22Rv1 (cell line): ENCODE results near the gene DPYSL4.

Experiments
- H3K27ac ChIP-seq: fragments of 450-650 bp; 2 replicates; pipeline ENCODE4 v1.5.1; 2017
- CTCF ChIP-seq: fragments of 450-650 bp; IDR thresholded peaks from 2 replicates; pipeline ENCODE4 v1.5.1; 2017; ENCODE audit warnings: mild to moderate bottlenecking
- ZFX ChIP-seq: fragments of 450-650 bp; IDR thresholded peaks from 2 replicates; pipeline ENCODE4 v1.6.1; 2017; ENCODE audit warnings: antibody characterized with exemption, borderline replicate concordance

The DPYSL4 gene

GRCh38 chr10:132237396-132237795 lies 50.6 kb downstream of the DPYSL4 start:
- no peak overlapping the region for H3K27ac ChIP-seq
- no peak for TF ChIP-seq ZFX
- TF ChIP-seq CTCF, result no peak

- TF ChIP-seq CTCF (no peak), ZFX (no peak)
- H3K27ac ChIP-seq, result no peak overlapping the region
Observed at GRCh38 chr10:132237871-132238270, 51.1 kb downstream of the DPYSL4 start.

GRCh38 chr10:132238371-132239125 lies 51.8 kb downstream of the DPYSL4 start:
- TF ChIP-seq CTCF (no peak), ZFX (no peak)
- H3K27ac ChIP-seq, result no peak overlapping the region

DNA sequence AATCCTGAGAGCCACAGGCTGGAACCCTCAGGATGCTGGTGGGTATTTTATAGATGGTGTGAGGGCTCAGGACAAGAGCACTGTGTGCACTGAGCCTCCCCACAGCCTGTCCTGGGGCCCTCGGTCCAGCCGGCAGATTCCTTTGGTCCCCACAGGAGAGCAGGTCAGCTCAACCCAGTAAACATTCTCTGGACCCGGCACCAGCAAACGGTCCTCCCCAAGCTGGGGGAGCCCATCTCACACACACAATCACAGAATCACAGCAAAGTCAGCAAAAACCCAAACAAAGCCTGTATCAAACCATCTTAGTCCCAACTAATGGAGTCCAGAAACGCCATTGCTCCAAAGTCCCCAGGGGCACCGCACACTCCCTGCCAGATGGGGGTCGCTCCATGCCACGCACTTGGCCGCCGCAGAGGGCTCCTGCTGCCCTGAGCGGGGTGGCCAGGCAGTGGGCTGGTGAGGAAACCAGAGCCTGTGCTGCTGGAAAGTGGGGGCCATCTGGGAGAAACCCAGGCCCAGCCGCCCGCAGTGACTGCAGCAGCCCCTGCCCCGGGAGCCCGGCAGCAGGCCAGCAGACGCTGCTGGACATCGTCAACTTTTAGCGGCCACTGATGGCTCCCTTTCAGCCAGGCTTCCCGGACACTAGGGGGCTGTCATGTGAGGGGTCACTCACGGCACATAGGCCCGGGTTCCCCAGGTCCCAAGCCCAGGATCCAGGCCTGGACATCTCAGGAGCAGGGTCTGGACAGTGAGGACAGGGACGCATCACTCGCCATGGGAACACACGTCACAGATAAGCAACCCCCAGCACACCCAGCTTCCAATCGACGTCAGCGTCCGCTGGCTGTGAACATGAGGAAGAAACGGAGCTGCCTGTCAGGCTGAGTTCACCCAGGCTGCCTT lies 52.6 kb downstream of the DPYSL4 start:
- TF ChIP-seq ZFX (no peak), CTCF (no peak)
- no peak overlapping the region for H3K27ac ChIP-seq

DNA sequence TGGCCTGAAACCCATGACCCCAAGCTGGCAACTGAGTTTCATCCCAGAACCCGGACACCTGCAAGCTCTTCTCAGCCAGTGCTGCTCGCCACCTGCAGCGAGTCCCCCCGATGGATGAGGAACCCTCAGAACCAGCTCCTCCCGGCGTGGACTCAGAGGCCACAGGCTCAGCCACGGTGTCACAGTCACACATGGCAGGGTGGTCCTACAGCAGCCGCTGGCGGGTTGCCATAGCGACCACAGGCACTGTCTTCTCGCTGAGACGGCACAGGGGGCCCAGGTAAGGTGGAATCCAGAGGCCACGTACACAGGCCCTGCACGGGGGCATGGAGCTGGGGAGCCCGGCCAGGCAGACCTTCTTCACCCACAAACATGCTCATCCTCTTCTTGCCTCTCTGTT lies 53.4 kb downstream of the DPYSL4 start:
- TF ChIP-seq CTCF, result no peak
- no peak for TF ChIP-seq ZFX

GRCh38 chr10:132240581-132240980 lies 53.8 kb downstream of the DPYSL4 start:
- TF ChIP-seq CTCF, result no peak
- TF ChIP-seq ZFX, result no peak
- no peak overlapping the region for H3K27ac ChIP-seq

More for the DNA sequence above, 53.4 kb downstream of the DPYSL4 start:
- no peak overlapping the region for H3K27ac ChIP-seq

GRCh38 chr10:132241086-132241485 lies 54.3 kb downstream of the DPYSL4 start:
- TF ChIP-seq CTCF (no peak), ZFX (no peak)
- H3K27ac ChIP-seq, result no peak overlapping the region
